A549 (cell line): Measurements from ENCODE around the gene TIMM9. TPM values are rescaled to one million over a fixed set of nuclear protein-coding genes. Genes with fewer than 3 reads are reported as not detected.

Experiments used
- ATAC-seq, 2 experiments: fragments of 200-7000 bp in 1 of 2; fragments of >200 bp in 1 of 2; cut with Nextera tagmentation in 1 of 2; cut with Tn5 transposase in 1 of 2; 3 replicates each; pipeline versions ENCODE4 v1.8.0 to v1.9.1; 2018 to 2020; ENCODE audit warnings: mild to moderate bottlenecking in 1 of 2, moderate library complexity in 1 of 2
- CTCF ChIA-PET: fragments of 300-600 bp; sonication (Branson Sonifier 250); formaldehyde crosslinking; extraction: SDS; loops from one replicate; lab custom pipeline; 2021; ENCODE audit warnings: antibody characterized with exemption, inconsistent platforms; lab: Yijun Ruan, JAX
- POLR2A ChIA-PET: fragments of 350-600 bp; formaldehyde crosslinking; extraction: SDS; loops from one replicate; lab custom pipeline; 2021; ENCODE audit warnings: antibody characterized with exemption, inconsistent platforms; lab: Yijun Ruan, JAX
- DNase-seq, 2 experiments: peaks; one replicate each; pipeline versions ENCODE4 v3.0.0 to v3.0.0-alpha.2; 2011 to 2016; ENCODE audit warnings: low read depth in 1 of 2, low spot score in 1 of 2
- FAIRE-seq: peaks from 2 replicates; lab custom pipeline; 2011; peaks lifted over from hg19 to GRCh38; lab: Jason Lieb, UNC
- H3K27ac ChIP-seq, 2 experiments: fragments of >200 bp; sonication (Bioruptor Twin); formaldehyde crosslinking; 3 replicates each; pipeline ENCODE4 v1.5.1; 2016 to 2017
- H3K4me1 ChIP-seq: fragments of >200 bp; sonication (Bioruptor Twin); formaldehyde crosslinking; 3 replicates; pipeline ENCODE4 v1.6.1; 2016
- H3K4me2 ChIP-seq: fragments of >200 bp; sonication (Bioruptor Twin); formaldehyde crosslinking; 3 replicates; pipeline ENCODE4 v1.6.1; 2016
- H3K4me3 ChIP-seq: fragments of >200 bp; sonication (Bioruptor Twin); formaldehyde crosslinking; 3 replicates; pipeline ENCODE4 v1.5.1; 2016
- H3K9me3 ChIP-seq: fragments of >200 bp; sonication (Bioruptor Twin); formaldehyde crosslinking; 3 replicates; pipeline ENCODE4 v1.6.1; 2016
- E2F6 ChIP-seq: IDR thresholded peaks from 2 replicates; pipeline ENCODE4 v1.6.1; 2012; ENCODE audit warnings: low read depth, borderline replicate concordance
- EHMT2 ChIP-seq: fragments of 200-600 bp; sonication (generic); IDR thresholded peaks from 2 replicates; pipeline ENCODE4 v1.6.1; 2016; ENCODE audit warnings: antibody characterized with exemption, low read depth, mild to moderate bottlenecking, moderate library complexity
- GATA3 ChIP-seq: IDR thresholded peaks from 2 replicates; pipeline ENCODE4 v1.6.1; 2012; ENCODE audit warnings: borderline replicate concordance
- HOXA7 ChIP-seq: fragments of 250-450 bp; sonication (Bioruptor Pico); IDR thresholded peaks from 2 replicates; pipeline ENCODE4 v1.5.0; 2020; ENCODE audit warnings: mild to moderate bottlenecking, moderate library complexity
- HOXB5 ChIP-seq: fragments of 250-450 bp; sonication (Bioruptor Pico); IDR thresholded peaks from 2 replicates; pipeline ENCODE4 v1.5.0; 2020; ENCODE audit warnings: mild to moderate bottlenecking, moderate library complexity
- KDM5A ChIP-seq: fragments of 200-600 bp; sonication (generic); IDR thresholded peaks from 2 replicates; pipeline ENCODE4 v1.6.1; 2016; ENCODE audit warnings: antibody characterized with exemption, mild to moderate bottlenecking
- MAFK ChIP-seq: fragments of 450-650 bp; IDR thresholded peaks from 2 replicates; pipeline ENCODE4 v1.6.1; 2014; ENCODE audit not compliant: partially characterized antibody
- NR3C1 ChIP-seq: fragments of >200 bp; sonication (Bioruptor Twin); formaldehyde crosslinking; IDR thresholded peaks from 3 replicates; pipeline ENCODE4 v1.6.1; 2017
- PHF8 ChIP-seq: fragments of 200-600 bp; sonication (generic); IDR thresholded peaks from 2 replicates; pipeline ENCODE4 v1.6.1; 2016; ENCODE audit warnings: low read depth, mild to moderate bottlenecking, antibody characterized with exemption, moderate library complexity, borderline replicate concordance
- POLR2A ChIP-seq: IDR thresholded peaks from 2 replicates; pipeline ENCODE4 v1.6.1; 2012; ENCODE audit warnings: mild to moderate bottlenecking, low read length
- RAD21 ChIP-seq, 2 experiments: fragments of >200 bp in 1 of 2; sonication (Bioruptor Twin) in 1 of 2; formaldehyde crosslinking in 1 of 2; IDR thresholded peaks in 1 of 2; conservative IDR thresholded peaks in 1 of 2; 2 replicates in 1 of 2; 3 replicates in 1 of 2; pipeline ENCODE4 v1.6.1; 2012 to 2018; ENCODE audit warnings: inconsistent platforms in 1 of 2
- RFX5 ChIP-seq: fragments of 450-650 bp; IDR thresholded peaks from 2 replicates; pipeline ENCODE4 v1.7.1; 2014; ENCODE audit warnings: antibody characterized with exemption, mild to moderate bottlenecking, moderate library complexity
- SREBF2 ChIP-seq: fragments of 450-650 bp; IDR thresholded peaks from 2 replicates; pipeline ENCODE4 v1.6.1; 2014; ENCODE audit warnings: mild to moderate bottlenecking, moderate library complexity
- TFCP2L1 ChIP-seq: fragments of 250-450 bp; sonication (Bioruptor Pico); IDR thresholded peaks from 2 replicates; pipeline ENCODE4 v1.5.0; 2021; ENCODE audit warnings: mild to moderate bottlenecking
- USF2 ChIP-seq: fragments of 450-650 bp; IDR thresholded peaks from 2 replicates; pipeline ENCODE4 v1.6.1; 2014; ENCODE audit warnings: antibody characterized with exemption
- ZFP36 ChIP-seq: fragments of 450-650 bp; IDR thresholded peaks from 2 replicates; pipeline ENCODE4 v1.6.1; 2014; ENCODE audit warnings: borderline replicate concordance; ENCODE audit not compliant: partially characterized antibody
- WGBS: methylation state at CpG from one replicate; pipeline ENCODE4 v1.1.6; 2017; ENCODE audit errors: missing lambda C conversion rate; 5-methylcytosine and 5-hydroxymethylcytosine counted together
- polyA plus RNA-seq, 4 experiments: library from polyadenylated mRNA; depleted of rRNA in 3 of 4; stranded (reverse); fragments of >200 nt; fragmentation: RNase III in 1 of 4; extraction: RNeasy Plus Mini Kit Qiagen cat#74134 plus additional on column Dnase treatment in 1 of 4; gene quantifications; 2 replicates in 3 of 4; 3 replicates in 1 of 4; pipeline ENCODE4 v1.2.3, GENCODE V29; 2011 to 2017
- TF ChIP-seq, protein P1 (sequence below): fragments of 250-450 bp; sonication (Bioruptor Pico); IDR thresholded peaks from 2 replicates; pipeline ENCODE4 v1.5.0; 2020; ENCODE audit warnings: low read depth, mild to moderate bottlenecking, moderate library complexity
- TF ChIP-seq, protein P2 (sequence below): IDR thresholded peaks from 2 replicates; pipeline ENCODE4 v1.6.1; 2012
- TF ChIP-seq, protein P3 (sequence below): fragments of 150-350 bp; IDR thresholded peaks from 2 replicates; pipeline ENCODE4 v1.6.1; 2014; ENCODE audit warnings: low read depth, mild to moderate bottlenecking, low read length

TIMM9 gene
- polyA plus RNA-seq, 2 of the 4 experiments (the other 2 are of a cell fraction): 70.1 to 101 TPM

GRCh38 chr14:58430156-58430555 lies 2.8 kb upstream of the TIMM9 start:
- POLR2A ChIA-PET: no interaction called here
- FAIRE-seq: no peak
- ATAC-seq: no peak

DNA sequence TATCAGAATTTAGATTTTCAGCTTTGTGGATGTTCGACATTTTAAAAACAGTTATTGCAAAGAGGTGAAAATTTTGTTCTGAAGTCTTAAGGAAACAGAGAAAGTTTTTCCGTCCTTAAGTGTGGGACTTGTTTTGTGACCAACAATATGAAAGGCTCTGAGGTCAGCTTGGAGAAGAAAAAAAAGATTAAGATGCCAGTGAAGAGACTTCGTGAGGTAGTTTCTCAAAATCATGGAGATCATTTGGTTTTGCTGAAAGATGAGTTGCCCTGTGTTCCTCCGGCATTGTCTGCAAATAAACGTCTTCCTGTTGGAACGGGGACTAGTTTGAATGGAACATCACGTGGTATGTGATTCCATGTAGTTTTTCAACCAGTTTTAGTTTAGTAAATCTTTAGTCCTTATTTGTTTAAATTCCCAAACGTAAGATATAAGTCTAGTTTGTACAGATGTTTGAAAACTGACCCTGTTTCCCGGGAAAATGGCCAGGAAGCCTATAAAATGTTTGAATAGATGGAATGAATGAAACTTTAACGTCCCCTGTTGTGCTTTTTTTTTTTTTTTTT lies 870 bp upstream of the TIMM9 start:
- FAIRE-seq: no peak
- ChIA-PET CTCF (interaction anchor here (0.7 to 1.6 kb wide), 3 partner anchors 11 to 875 kb away, joined by 3 to 6 read pairs (median 4); partner anchors contain the start of gene TOMM20L), POLR2A (interaction anchor here (1.2 to 2.3 kb wide), 5 partner anchors 10 to 201 kb away, joined by 3 to 8 read pairs (median 4); no protein-coding TSS in a partner anchor)
- no peak for TF ChIP-seq SREBF2
- TF ChIP-seq HOXA7 (CRISPR knock-in tag): 0 out of 2 replicates have a peak, but pooled peaks have one; percentile 33
- TF ChIP-seq USF2: peak; percentile 81
- TF ChIP-seq PHF8: 0 out of 2 replicates have a peak, but pooled peaks have one; percentile 21
- TF ChIP-seq E2F6: no peak
- no peak for TF ChIP-seq EHMT2
- Histone ChIP-seq H3K4me1 (peaks cover 21% of the 10 kb centered on the region; the same call in 2 of the 3 replicates), H3K4me3 (peak overlapping the region; percentile 75), H3K9me3 (no peaks in the 10 kb centered on the region), H3K27ac (peak overlapping the region; percentile 97 to 98), H3K4me2 (peak overlapping the region; percentile 91)
- under 1% methylated on average over 10 of the region's 10 CpGs for WGBS
- DNase-seq: peak; percentile 43 to 63
- peak; percentile 66 to 67; a peak in 4 of 6 replicates for ATAC-seq

More at GRCh38 chr14:58430156-58430555, 2.8 kb upstream of the TIMM9 start:
- TF ChIP-seq, protein P1, sequence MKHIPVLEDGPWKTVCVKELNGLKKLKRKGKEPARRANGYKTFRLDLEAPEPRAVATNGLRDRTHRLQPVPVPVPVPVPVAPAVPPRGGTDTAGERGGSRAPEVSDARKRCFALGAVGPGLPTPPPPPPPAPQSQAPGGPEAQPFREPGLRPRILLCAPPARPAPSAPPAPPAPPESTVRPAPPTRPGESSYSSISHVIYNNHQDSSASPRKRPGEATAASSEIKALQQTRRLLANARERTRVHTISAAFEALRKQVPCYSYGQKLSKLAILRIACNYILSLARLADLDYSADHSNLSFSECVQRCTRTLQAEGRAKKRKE (CRISPR knock-in tag): no peak
- TF ChIP-seq E2F6 (no peak), ZFP36 (no peak), TFCP2L1 (no peak), EHMT2 (no peak), MAFK (no peak), NR3C1 (no peak)
- no peaks in the 10 kb centered on the region for H3K9me3 ChIP-seq
- peaks cover 21% of the 10 kb centered on the region; the same call in 2 of the 3 replicates for H3K4me1 ChIP-seq
- H3K4me2 ChIP-seq: no peak overlapping the region; the same call in 2 of the 3 replicates
- CTCF ChIA-PET: no interaction called here
- no peak overlapping the region for H3K27ac ChIP-seq
- no peak overlapping the region for H3K4me3 ChIP-seq
- 48% methylated on average over 1 of the region's 1 CpG for WGBS
- no peak for DNase-seq

DNA sequence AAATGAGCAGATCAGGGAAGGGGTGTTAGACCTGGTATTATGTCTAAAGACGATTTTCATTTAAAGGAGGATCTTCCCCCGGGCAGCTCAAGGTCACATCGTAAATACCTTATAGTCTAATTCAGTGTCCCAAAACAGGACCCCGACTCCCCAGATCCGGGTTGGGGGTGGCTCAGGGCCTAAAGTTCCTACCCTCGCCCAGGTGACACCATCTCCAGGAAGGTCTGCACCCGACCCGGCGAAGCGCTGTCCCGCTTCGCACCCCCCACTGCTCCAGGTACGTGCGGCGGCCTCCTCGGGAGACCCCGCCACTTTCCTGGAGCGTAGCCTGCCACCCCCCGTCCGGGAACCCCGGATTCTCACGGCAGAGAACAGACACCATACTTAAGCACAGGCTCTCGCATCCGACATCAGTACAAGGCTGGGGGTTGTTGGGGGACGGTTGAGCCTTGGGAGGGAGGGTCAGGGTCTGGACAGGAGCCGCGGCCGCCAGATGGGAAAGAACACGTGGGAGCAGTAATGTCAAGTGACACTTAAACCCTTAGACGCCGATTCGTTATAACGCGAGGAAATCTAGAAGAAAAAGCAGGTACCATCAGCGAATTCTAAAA lies 556 bp downstream of the TIMM9 start:
- H3K9me3 ChIP-seq: no peaks in the 10 kb centered on the region
- DNase-seq (peak; percentile 56 to 85), ATAC-seq (peak; percentile 82 to 88), FAIRE-seq (no peak)
- peak overlapping the region; percentile 64 for H3K4me2 ChIP-seq
- WGBS: 3% methylated on average over 34 of the region's 35 CpGs
- H3K4me3 ChIP-seq: peak overlapping the region; percentile 75
- CTCF ChIA-PET: interaction anchor here (1.1 to 1.6 kb wide), 3 partner anchors 12 to 40 kb away, joined by 4 to 6 read pairs (median 4); partner anchors contain the start of gene TOMM20L
- peaks cover 21% of the 10 kb centered on the region; the same call in 2 of the 3 replicates for H3K4me1 ChIP-seq
- POLR2A ChIA-PET: interaction anchor here (0.6 to 2.3 kb wide), 9 partner anchors 9 to 210 kb away, joined by 3 to 9 read pairs (median 3); partner anchors contain the start of gene ARID4A
- peak overlapping the region; percentile 97 to 98 for H3K27ac ChIP-seq
- TF ChIP-seq, protein P2, sequence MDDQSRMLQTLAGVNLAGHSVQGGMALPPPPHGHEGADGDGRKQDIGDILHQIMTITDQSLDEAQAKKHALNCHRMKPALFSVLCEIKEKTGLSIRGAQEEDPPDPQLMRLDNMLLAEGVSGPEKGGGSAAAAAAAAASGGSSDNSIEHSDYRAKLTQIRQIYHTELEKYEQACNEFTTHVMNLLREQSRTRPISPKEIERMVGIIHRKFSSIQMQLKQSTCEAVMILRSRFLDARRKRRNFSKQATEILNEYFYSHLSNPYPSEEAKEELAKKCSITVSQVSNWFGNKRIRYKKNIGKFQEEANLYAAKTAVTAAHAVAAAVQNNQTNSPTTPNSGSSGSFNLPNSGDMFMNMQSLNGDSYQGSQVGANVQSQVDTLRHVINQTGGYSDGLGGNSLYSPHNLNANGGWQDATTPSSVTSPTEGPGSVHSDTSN: 0 out of 2 replicates have a peak, but pooled peaks have one; percentile 19
- TF ChIP-seq RFX5: no peak
- peak; percentile 80 for TF ChIP-seq USF2
- peak; percentile 44; the same call in 1 of the 2 replicates for TF ChIP-seq POLR2A
- TF ChIP-seq, protein P3, sequence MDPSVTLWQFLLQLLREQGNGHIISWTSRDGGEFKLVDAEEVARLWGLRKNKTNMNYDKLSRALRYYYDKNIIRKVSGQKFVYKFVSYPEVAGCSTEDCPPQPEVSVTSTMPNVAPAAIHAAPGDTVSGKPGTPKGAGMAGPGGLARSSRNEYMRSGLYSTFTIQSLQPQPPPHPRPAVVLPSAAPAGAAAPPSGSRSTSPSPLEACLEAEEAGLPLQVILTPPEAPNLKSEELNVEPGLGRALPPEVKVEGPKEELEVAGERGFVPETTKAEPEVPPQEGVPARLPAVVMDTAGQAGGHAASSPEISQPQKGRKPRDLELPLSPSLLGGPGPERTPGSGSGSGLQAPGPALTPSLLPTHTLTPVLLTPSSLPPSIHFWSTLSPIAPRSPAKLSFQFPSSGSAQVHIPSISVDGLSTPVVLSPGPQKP: no peak
- 0 out of 2 replicates have a peak, but pooled peaks have one; percentile 22 for TF ChIP-seq HOXB5 (CRISPR knock-in tag)
- TF ChIP-seq KDM5A: peak; percentile 49; the same call in 1 of the 2 replicates
- TF ChIP-seq RAD21 (conservative IDR thresholded peaks at IDR 0.05 in 1 of 2, IDR thresholded peaks at IDR 0.05 in 1 of 2): no peak
- no peak for TF ChIP-seq NR3C1
- no peak for TF ChIP-seq HOXA7 (CRISPR knock-in tag)
- no peak for TF ChIP-seq GATA3
- peak; percentile 62; the same call in 1 of the 2 replicates for TF ChIP-seq PHF8
- TF ChIP-seq, protein P1 (CRISPR knock-in tag): no peak
- TF ChIP-seq EHMT2: no peak
